22Rv1 (cell line): Measurements from ENCODE around the gene RPS6KB2.

Experiments
- H3K27ac ChIP-seq: fragments of 450-650 bp; 2 replicates; pipeline ENCODE4 v1.5.1; 2017
- ZFX ChIP-seq: fragments of 450-650 bp; IDR thresholded peaks from 2 replicates; pipeline ENCODE4 v1.6.1; 2017; ENCODE audit warnings: antibody characterized with exemption, borderline replicate concordance
- TF ChIP-seq, protein P1 (sequence below): fragments of 450-650 bp; IDR thresholded peaks from 2 replicates; pipeline ENCODE4 v1.5.1; 2017; ENCODE audit warnings: mild to moderate bottlenecking

Gene RPS6KB2

DNA sequence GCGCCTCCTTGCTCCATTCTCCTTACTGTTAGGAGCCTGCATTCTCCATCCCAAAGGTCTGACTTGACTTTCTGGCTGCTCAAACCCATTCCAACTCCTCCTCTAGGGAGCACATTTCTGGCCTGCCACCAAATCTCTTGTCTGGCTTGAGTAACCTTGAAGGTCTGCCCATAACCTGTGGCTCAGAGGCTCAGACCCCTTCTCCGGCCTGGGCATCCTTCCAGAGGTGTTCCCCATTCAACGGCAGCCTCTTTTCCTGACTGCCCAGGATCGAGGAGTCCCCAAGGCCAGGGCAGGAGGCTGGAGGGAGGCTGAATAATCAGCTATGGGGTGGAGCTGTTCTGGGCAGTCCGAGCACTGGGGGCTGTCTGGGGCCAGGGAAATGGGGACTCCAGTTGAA is 34.3 kb upstream of the RPS6KB2 start:
- TF ChIP-seq ZFX = no peak
- TF ChIP-seq, protein P1, sequence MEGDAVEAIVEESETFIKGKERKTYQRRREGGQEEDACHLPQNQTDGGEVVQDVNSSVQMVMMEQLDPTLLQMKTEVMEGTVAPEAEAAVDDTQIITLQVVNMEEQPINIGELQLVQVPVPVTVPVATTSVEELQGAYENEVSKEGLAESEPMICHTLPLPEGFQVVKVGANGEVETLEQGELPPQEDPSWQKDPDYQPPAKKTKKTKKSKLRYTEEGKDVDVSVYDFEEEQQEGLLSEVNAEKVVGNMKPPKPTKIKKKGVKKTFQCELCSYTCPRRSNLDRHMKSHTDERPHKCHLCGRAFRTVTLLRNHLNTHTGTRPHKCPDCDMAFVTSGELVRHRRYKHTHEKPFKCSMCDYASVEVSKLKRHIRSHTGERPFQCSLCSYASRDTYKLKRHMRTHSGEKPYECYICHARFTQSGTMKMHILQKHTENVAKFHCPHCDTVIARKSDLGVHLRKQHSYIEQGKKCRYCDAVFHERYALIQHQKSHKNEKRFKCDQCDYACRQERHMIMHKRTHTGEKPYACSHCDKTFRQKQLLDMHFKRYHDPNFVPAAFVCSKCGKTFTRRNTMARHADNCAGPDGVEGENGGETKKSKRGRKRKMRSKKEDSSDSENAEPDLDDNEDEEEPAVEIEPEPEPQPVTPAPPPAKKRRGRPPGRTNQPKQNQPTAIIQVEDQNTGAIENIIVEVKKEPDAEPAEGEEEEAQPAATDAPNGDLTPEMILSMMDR = no peak
- H3K27ac ChIP-seq = 0 out of 2 replicates have a peak overlapping the region, but pooled peaks have one; percentile 89

GRCh38 chr11:67395555-67396258 is 32.6 kb upstream of the RPS6KB2 start:
- H3K27ac ChIP-seq = peak overlapping the region; percentile 96
- TF ChIP-seq ZFX = no peak
- TF ChIP-seq, protein P1 = no peak

GRCh38 chr11:67396259-67396581 is 32.1 kb upstream of the RPS6KB2 start:
- peak overlapping the region; percentile 96 for H3K27ac ChIP-seq

DNA sequence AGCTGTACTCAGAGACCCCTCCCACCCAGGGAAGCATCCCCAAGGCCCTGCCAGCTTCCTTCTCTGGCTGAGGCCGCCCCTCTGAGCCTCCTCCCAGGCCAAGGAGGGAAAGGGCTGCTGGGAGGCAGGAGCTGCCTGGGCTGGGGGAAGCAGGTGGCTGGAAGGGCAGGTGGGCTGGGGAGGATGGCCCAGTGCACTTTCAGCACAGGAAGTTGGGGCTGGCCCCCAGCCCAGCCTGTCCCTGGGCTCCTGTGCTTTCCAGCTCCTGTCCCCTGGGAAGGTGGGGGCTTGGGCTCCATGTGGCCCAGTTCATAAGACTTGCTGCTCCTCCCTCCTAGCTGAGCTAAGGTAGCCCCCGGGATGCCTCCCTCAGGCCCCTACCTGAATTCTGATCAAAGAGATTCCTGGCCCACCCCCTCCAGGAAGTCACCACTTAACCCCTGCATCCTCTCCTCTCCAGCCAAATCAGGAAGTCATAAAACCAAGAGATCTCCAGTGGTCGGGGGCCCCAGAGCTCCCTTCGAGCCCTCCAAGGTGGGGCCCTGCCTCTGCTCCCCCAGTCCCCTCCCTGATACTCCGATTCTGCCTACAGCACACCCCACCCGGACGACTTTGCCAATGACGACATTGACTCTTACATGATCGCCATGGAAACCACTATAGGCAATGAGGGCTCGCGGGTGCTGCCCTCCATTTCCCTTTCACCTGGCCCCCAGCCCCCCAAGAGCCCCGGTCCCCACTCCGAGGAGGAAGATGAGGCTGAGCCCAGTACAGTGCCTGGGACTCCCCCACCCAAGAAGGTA is 31.5 kb upstream of the RPS6KB2 start:
- no peak for TF ChIP-seq ZFX
- TF ChIP-seq, protein P1 = no peak
- H3K27ac ChIP-seq = peak overlapping the region; percentile 96

More at GRCh38 chr11:67396259-67396581, 32.1 kb upstream of the RPS6KB2 start:
- TF ChIP-seq, protein P1 = no peak

DNA sequence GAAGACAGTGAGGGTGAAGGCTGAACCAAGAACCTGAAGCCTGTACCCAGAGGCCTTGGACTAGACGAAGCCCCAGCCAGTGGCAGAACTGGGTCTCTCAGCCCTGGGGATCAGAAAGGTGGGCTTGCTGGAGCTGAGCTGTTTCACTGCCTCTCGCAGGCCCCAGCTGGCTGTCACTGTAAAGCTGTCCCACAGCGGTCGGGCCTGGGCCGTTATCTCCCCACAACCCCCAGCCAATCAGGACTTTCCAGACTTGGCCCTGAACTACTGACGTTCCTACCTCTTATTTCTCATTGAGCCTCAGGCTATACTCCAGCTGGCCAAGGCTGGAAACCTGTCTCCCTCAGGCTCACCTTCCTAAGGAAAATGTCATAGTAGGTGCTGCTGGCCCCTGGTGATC is 30.8 kb upstream of the RPS6KB2 start:
- TF ChIP-seq ZFX = no peak
- TF ChIP-seq, protein P1 = no peak
- H3K27ac ChIP-seq = peak overlapping the region; percentile 96; the same call in 1 of the 2 replicates

DNA sequence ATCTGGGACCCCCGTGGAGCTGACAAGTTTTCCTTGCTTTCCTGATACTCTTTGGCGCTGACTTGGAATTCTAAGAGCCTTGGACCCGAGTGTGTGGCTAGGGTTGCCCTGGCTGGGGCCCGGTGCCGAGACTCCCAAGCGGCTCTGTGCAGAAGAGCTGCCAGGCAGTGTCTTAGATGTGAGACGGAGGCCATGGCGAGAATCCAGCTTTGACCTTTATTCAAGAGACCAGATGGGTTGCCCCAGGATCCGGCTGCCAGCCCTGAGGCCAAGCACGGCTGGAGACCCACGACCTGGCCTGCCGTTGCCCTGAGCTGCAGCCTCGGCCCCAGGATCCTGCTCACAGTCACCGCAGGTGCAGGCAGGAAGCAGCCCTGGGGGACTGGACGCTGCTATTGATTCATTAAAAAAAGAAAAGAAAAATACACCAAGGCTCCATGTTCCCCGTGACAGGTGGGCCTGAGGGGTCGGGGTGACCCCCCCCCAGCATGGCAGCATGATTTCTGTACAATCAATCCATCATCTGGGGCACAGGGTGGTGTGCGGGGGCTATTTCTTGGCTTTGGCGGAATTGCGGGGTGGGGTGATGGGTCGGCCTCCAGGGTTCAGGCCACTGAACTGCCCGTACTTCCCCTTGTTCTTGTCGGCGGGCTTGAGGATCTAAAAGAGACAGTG is 30.2 kb upstream of the RPS6KB2 start:
- peak overlapping the region; percentile 96; the same call in 1 of the 2 replicates for H3K27ac ChIP-seq
- no peak for TF ChIP-seq ZFX
- TF ChIP-seq, protein P1 = no peak
